ENCODE results near the gene MAP1LC3B. TPM values are rescaled to one million over a fixed set of nuclear protein-coding genes. Genes with fewer than 3 reads are reported as not detected.
A peak's percentile ranks its signal among the peaks of the same experiment; 100 is the strongest.
"Not testable (repeated sequence)": the region's sequence is repeated elsewhere in the genome, so short reads cannot be mapped to it uniquely, and the experiment has no call there.

MAP1LC3B gene
- total RNA-seq, 1 donor from 2014 or later, result 113 TPM

DNA sequence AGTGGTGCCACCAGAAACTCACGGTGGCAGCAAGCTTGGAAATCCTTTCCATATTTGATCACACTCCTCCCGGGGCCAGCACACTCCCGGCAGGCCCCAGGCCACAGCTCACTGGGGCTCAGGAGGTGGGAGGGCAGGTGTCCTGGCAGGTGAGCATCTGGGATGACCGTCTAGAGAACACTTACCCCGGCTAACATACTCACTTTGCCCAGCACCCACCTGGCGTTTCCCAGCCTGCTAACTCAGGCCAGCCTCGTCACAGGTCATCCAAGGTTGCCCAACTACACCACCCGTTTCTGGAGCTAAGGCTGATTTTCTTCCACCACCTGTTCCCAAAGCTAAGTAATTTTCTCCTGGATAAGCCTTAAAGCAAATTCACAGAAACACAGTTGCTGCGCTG, 33.4 kb upstream of the MAP1LC3B start:
- intact Hi-C loops (cut with DNase I), result no loop called here
- no peak for DNase-seq (ENCODE audit: low spot score)

- intact Hi-C loops (cut with DNase I), result no loop called here
- DNase-seq (ENCODE audit: low spot score), result no peak
Measured at GRCh38 chr16:87359121-87359520, 33.0 kb upstream of the MAP1LC3B start.

- no peak for DNase-seq (ENCODE audit: low spot score)
- intact Hi-C loops (cut with DNase I), result no loop called here
Measured at GRCh38 chr16:87360862-87361610, 31.1 kb upstream of the MAP1LC3B start.

GRCh38 chr16:87361916-87362619, 30.1 kb upstream of the MAP1LC3B start:
- no peak for DNase-seq (ENCODE audit: low spot score)

GRCh38 chr16:87362828-87363559, 29.1 kb upstream of the MAP1LC3B start:
- intact Hi-C loops (cut with DNase I), result not testable (repeated sequence)
- peak; percentile 63 for DNase-seq (ENCODE audit: low spot score)

More at GRCh38 chr16:87361916-87362619, 30.1 kb upstream of the MAP1LC3B start:
- intact Hi-C loops (cut with DNase I), result no loop called here

- DNase-seq (ENCODE audit: low spot score), result peak; percentile 74
- intact Hi-C loops (cut with DNase I), result no loop called here
Measured at GRCh38 chr16:87363771-87364455, 28.2 kb upstream of the MAP1LC3B start.

DNA sequence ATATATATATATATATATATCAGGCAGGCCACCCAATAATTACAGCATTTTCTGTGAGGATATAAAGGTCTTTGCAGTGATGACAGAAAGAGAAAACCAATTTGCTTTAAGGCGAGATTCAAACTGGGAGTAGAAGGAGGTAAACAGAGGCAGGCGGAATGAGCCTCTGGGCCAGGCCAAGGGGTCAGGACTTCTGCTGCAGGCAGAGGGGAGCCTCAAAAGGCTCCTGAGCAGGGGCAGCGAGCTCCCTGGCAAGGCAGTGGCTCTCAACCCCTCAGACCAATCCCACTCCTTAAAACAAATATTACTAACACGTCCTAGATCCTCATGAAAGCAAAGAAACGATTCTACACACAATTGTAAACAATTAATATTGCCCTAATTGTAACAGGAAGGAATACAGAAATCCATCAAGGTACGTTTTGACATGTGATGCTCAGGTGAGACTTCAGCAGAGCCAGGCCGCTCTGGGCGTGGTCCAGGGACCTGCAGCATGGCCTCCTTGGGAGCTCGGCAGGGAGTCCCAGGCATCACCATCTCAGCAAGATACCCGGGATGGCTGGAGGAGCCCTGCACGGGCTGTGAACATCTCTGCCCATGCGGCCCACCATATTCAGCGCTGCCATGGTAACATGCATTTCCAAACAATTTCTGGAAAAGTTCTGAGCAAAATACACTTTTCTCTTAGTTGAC, 27.0 kb upstream of the MAP1LC3B start:
- intact Hi-C loops (cut with DNase I), result no loop called here
- no peak for DNase-seq (ENCODE audit: low spot score)

DNA sequence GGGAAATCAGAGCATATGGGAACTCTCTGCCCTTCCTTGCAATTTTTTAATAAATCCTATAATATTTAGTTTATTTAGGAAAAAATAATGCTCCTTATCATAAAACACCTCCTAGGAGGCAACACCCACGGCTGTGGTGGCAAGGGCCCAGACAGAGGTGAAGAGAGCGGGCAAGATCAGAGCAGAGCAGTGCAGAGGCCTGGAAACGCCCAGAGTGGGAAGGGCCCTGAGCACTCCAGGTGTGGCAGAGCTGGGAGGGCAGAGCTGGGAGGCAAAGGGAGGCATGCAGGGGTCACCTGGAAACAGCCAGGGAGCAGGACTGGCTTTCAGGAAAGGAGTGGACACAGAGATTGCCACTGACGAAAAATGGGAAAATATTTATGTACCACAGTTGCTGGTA, 25.8 kb upstream of the MAP1LC3B start:
- no peak for DNase-seq (ENCODE audit: low spot score)
- intact Hi-C loops (cut with DNase I), result no loop called here

GRCh38 chr16:87366930-87367329, 25.2 kb upstream of the MAP1LC3B start:
- intact Hi-C loops (cut with DNase I), result no loop called here
- DNase-seq (ENCODE audit: low spot score), result no peak

- intact Hi-C loops (cut with DNase I), result no loop called here
Measured at GRCh38 chr16:87367529-87367928, 24.6 kb upstream of the MAP1LC3B start.

GRCh38 chr16:87368029-87368770, 23.9 kb upstream of the MAP1LC3B start:
- no peak for DNase-seq (ENCODE audit: low spot score)
- intact Hi-C loops (cut with DNase I), result no loop called here

More at GRCh38 chr16:87367529-87367928, 24.6 kb upstream of the MAP1LC3B start:
- DNase-seq (ENCODE audit: low spot score), result no peak

GRCh38 chr16:87369117-87369765, 22.9 kb upstream of the MAP1LC3B start:
- intact Hi-C loops (cut with DNase I), result no loop called here
- no peak for DNase-seq (ENCODE audit: low spot score)

DNA sequence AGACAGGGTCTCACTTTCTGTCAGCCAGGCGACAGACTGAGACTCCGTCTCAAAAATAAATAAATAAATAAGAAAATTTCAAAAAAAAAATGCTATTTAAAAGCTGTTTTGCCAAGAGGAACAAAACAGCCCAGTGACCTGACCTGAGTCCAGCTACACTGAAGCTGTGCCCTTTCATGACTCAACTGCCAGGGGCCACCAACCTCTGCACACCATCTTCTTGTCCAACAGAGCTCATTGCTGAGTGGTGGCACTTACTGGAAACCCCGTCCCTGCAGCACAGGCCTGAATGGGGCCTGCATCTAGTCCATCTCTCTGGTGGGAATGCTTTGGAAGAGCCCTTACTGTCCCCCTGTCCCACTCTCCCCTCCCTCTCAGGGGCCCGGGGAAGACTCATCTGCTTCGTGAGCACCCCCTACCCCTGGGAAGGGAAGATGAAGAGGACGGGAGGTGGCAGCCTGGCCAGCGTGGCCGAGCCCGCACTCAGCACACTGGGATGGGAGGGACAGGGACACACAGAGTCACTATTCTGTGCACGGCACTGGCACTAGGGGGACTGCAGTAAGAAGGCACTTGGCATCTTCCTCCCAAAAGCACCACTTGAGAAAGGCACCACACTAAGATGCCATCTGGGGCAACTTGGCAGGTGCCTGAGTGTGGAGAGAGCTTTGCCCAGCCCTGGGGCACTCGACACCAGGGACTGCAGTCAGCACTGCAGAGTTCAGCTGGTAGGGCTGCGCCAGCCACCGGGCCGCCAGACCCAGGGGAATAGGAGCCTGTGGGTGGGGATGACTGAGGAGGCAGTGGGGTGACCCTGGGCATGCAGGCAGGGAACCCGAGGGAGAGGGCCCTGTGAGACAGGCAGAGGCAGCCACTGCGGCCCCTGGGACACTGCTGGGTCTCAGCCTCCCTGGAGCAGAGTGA, 22.1 kb upstream of the MAP1LC3B start:
- DNase-seq (ENCODE audit: low spot score), result no peak
- intact Hi-C loops (cut with DNase I), result no loop called here

GRCh38 chr16:87371261-87371866, 20.8 kb upstream of the MAP1LC3B start:
- DNase-seq (ENCODE audit: low spot score), result no peak
- intact Hi-C loops (cut with DNase I), result no loop called here

DNA sequence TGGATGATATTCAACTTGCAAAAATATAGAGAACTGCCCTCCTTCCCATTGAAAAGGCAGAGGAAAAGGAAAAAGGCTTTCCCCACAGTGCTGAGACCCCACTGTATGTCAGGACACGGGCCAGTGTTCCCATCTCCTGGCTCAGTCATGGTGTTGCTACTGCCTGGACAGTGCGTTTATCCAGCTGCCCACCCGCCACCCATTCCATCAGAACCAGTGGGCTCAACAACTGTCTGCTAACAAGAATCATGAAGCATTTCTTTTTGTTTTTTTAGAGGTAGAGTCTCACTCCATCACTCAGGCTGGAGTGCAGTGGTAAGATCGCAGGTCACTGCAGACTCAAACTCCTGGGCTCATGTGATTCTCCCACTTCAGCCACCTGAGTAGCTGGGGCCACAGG, 19.8 kb upstream of the MAP1LC3B start:
- intact Hi-C loops (cut with DNase I), result no loop called here
- DNase-seq (ENCODE audit: low spot score), result no peak

GRCh38 chr16:87374313-87374712, 17.8 kb upstream of the MAP1LC3B start:
- DNase-seq (ENCODE audit: low spot score), result no peak
- intact Hi-C loops (cut with DNase I), result no loop called here
